Mesendoderm (in vitro differentiated cells): ENCODE data around the gene ABCA10. TPM values are rescaled to one million over a fixed set of nuclear protein-coding genes. Genes with fewer than 3 reads are reported as not detected.
"Not testable (repeated sequence)": the region's sequence is repeated elsewhere in the genome, so short reads cannot be mapped to it uniquely, and the experiment has no call there.

Experiments used
- DNase-seq: peaks from one replicate; pipeline ENCODE4 v3.0.0; 2013
- H2AK5ac ChIP-seq: 2 replicates; pipeline ENCODE4 v1.6.1; 2013; ENCODE audit warnings: low read length, inconsistent platforms
- H2BK120ac ChIP-seq: 2 replicates; pipeline ENCODE4 v1.6.1; 2013; ENCODE audit warnings: low read depth, mild to moderate bottlenecking, low read length, moderate library complexity, mixed read lengths
- H2BK15ac ChIP-seq: replicated peaks from 2 replicates; pipeline ENCODE4 v1.6.1; 2013; ENCODE audit warnings: low read depth, mild to moderate bottlenecking, moderate library complexity
- H2BK5ac ChIP-seq: 2 replicates; pipeline ENCODE4 v1.6.1; 2013; ENCODE audit warnings: low read length, inconsistent platforms
- H3K18ac ChIP-seq: 2 replicates; pipeline ENCODE4 v1.6.1; 2013; ENCODE audit warnings: mild to moderate bottlenecking, low read length, mixed read lengths
- H3K23ac ChIP-seq: one replicate; pipeline ENCODE4 v1.6.1; 2013; ENCODE audit warnings: low read length
- H3K27ac ChIP-seq: 2 replicates; pipeline ENCODE4 v1.5.1; 2013; ENCODE audit warnings: low read depth, mild to moderate bottlenecking, inconsistent platforms, low read length, moderate library complexity
- H3K27me3 ChIP-seq: 2 replicates; pipeline ENCODE4 v1.6.1; 2013; ENCODE audit warnings: low read length, control low read depth, mild to moderate bottlenecking, inconsistent platforms; ENCODE audit not compliant: insufficient read depth, poor library complexity
- H3K36me3 ChIP-seq: 2 replicates; pipeline ENCODE4 v1.6.1; 2013; ENCODE audit warnings: low read length, inconsistent platforms; ENCODE audit not compliant: control insufficient read depth, insufficient read depth
- H3K4ac ChIP-seq: one replicate; pipeline ENCODE4 v1.6.1; 2013; ENCODE audit warnings: low read depth, mild to moderate bottlenecking, low read length, moderate library complexity
- H3K4me1 ChIP-seq: 2 replicates; pipeline ENCODE4 v1.6.1; 2013; ENCODE audit warnings: low read depth, low read length, inconsistent platforms; ENCODE audit not compliant: control insufficient read depth
- H3K4me2 ChIP-seq: 2 replicates; pipeline ENCODE4 v1.6.1; 2013; ENCODE audit warnings: low read length
- H3K4me3 ChIP-seq: 2 replicates; pipeline ENCODE4 v1.5.1; 2013; ENCODE audit warnings: mild to moderate bottlenecking, low read length
- H3K56ac ChIP-seq: one replicate; pipeline ENCODE4 v1.6.1; 2013; ENCODE audit warnings: low read length
- H3K79me1 ChIP-seq: 2 replicates; pipeline ENCODE4 v1.6.1; 2013; ENCODE audit warnings: low read length, inconsistent platforms
- H3K79me2 ChIP-seq: 2 replicates; pipeline ENCODE4 v1.6.1; 2013; ENCODE audit warnings: mild to moderate bottlenecking, low read length; ENCODE audit not compliant: control insufficient read depth, insufficient read depth
- H3K9ac ChIP-seq: 2 replicates; pipeline ENCODE4 v1.6.1; 2013; ENCODE audit warnings: low read length, inconsistent platforms
- H4K5ac ChIP-seq: one replicate; pipeline ENCODE4 v1.6.1; 2013; ENCODE audit warnings: low read length
- H4K8ac ChIP-seq: one replicate; pipeline ENCODE4 v1.6.1; 2013; ENCODE audit warnings: low read depth, mild to moderate bottlenecking, control low read depth, low read length, moderate library complexity
- WGBS: extraction: QIAGEN DNeasy Blood & Tissue Kit; methylation state at CpG from one replicate; pipeline ENCODE4 v1.1.7; 2013; ENCODE audit warnings: low lambda C conversion rate, missing lambda C conversion rate; ENCODE audit not compliant: insufficient coverage; ENCODE audit errors: extremely low coverage; 5-methylcytosine and 5-hydroxymethylcytosine counted together
- polyA plus RNA-seq, 2 experiments: library from polyadenylated mRNA; stranded (reverse); fragments of 200-250 nt; gene quantifications; one replicate each; pipeline ENCODE4 v1.2.3, GENCODE V29; 2013

ABCA10 gene
- polyA plus RNA-seq (2013, experiment 1 of 2): not detected
- polyA plus RNA-seq (2013, experiment 2 of 2): not detected

GRCh38 chr17:69228576-69228975, at the start of gene ABCA10:
ABCA10 (minus strand) TSS chr17:69228824; CDS start chr17:69225358, 3,466 bp downstream.
- Histone ChIP-seq H2BK15ac (no peak within 1 kb of the TSS), H3K4me3 (no peak within 1 kb of the TSS), H3K4ac (no peak within 1 kb of the TSS), H2BK120ac (no peak within 1 kb of the TSS), H3K4me2 (no peak within 1 kb of the TSS), H3K36me3 (no peaks in the 10 kb centered on the region), H3K27ac (no peak within 1 kb of the TSS), H3K79me2 (no peaks in the 10 kb centered on the region), H3K56ac (no peak within 1 kb of the TSS), H3K9ac (no peak within 1 kb of the TSS), H3K79me1 (no peaks in the 10 kb centered on the region), H3K4me1 (no peaks in the 10 kb centered on the region), H2AK5ac (no peak within 1 kb of the TSS), H2BK5ac (no peak within 1 kb of the TSS), H4K8ac (no peak within 1 kb of the TSS), H3K27me3 (no peaks in the 10 kb centered on the region), H3K18ac (no peak within 1 kb of the TSS), H3K23ac (no peak within 1 kb of the TSS), H4K5ac (no peak within 1 kb of the TSS)
- DNase-seq: no peak
- WGBS: no CpG with 5 or more reads among the region's 1 CpG

GRCh38 chr17:69276279-69276678, 47.7 kb upstream of the ABCA10 start:
- not testable (repeated sequence) for H3K9ac ChIP-seq, H4K8ac ChIP-seq, H3K18ac ChIP-seq, H2BK15ac ChIP-seq, H2BK120ac ChIP-seq, H3K4ac ChIP-seq, H3K27ac ChIP-seq, H3K23ac ChIP-seq, H3K27me3 ChIP-seq, H4K5ac ChIP-seq, H3K56ac ChIP-seq, H3K4me1 ChIP-seq, H3K4me3 ChIP-seq, H2BK5ac ChIP-seq, H3K79me2 ChIP-seq, H3K4me2 ChIP-seq, H3K79me1 ChIP-seq, DNase-seq, H2AK5ac ChIP-seq, H3K36me3 ChIP-seq
- no CpG with 5 or more reads among the region's 4 CpGs for WGBS

GRCh38 chr17:69275751-69276150, 47.1 kb upstream of the ABCA10 start:
- no peak overlapping the region for H2BK120ac ChIP-seq
- H3K18ac ChIP-seq: no peak overlapping the region
- H3K4me1 ChIP-seq: no peaks in the 10 kb centered on the region
- no peak overlapping the region for H3K23ac ChIP-seq
- no peaks in the 10 kb centered on the region for H3K36me3 ChIP-seq
- H2AK5ac ChIP-seq: no peak overlapping the region
- H4K8ac ChIP-seq: no peak overlapping the region
- no peak overlapping the region for H3K4me3 ChIP-seq
- no peaks in the 10 kb centered on the region for H3K79me1 ChIP-seq
- no peak overlapping the region for H3K4me2 ChIP-seq
- no peak overlapping the region for H3K27ac ChIP-seq
- no peak overlapping the region for H3K9ac ChIP-seq
- no peak for DNase-seq
- H3K4ac ChIP-seq: no peak overlapping the region
- H3K79me2 ChIP-seq: no peaks in the 10 kb centered on the region
- no peak overlapping the region for H2BK15ac ChIP-seq
- no CpG with 5 or more reads among the region's 4 CpGs for WGBS
- H4K5ac ChIP-seq: no peak overlapping the region
- no peaks in the 10 kb centered on the region for H3K27me3 ChIP-seq
- H3K56ac ChIP-seq: no peak overlapping the region
- no peak overlapping the region for H2BK5ac ChIP-seq

- Histone ChIP-seq H3K56ac (no peak overlapping the region), H4K8ac (no peak overlapping the region), H3K36me3 (no peaks in the 10 kb centered on the region)
These were observed 42.4 kb upstream of the ABCA10 start for GRCh38 chr17:69271023-69271422.

GRCh38 chr17:69269131-69269998, 40.7 kb upstream of the ABCA10 start:
- Histone ChIP-seq H2BK120ac (no peak overlapping the region), H3K4me3 (no peak overlapping the region), H2BK15ac (no peak overlapping the region), H3K79me1 (no peaks in the 10 kb centered on the region), H3K56ac (no peak overlapping the region), H3K36me3 (no peaks in the 10 kb centered on the region), H3K4ac (no peak overlapping the region), H3K9ac (no peak overlapping the region), H3K27ac (no peak overlapping the region), H4K5ac (no peak overlapping the region), H3K4me2 (no peak overlapping the region), H3K18ac (no peak overlapping the region), H3K23ac (no peak overlapping the region), H4K8ac (no peak overlapping the region), H2BK5ac (no peak overlapping the region), H3K27me3 (no peaks in the 10 kb centered on the region), H3K4me1 (no peaks in the 10 kb centered on the region), H3K79me2 (no peaks in the 10 kb centered on the region), H2AK5ac (no peak overlapping the region)
- WGBS: no CpG with 5 or more reads among the region's 6 CpGs
- DNase-seq: no peak

More at GRCh38 chr17:69271023-69271422, 42.4 kb upstream of the ABCA10 start:
- no peaks in the 10 kb centered on the region for H3K79me2 ChIP-seq
- H3K18ac ChIP-seq: no peak overlapping the region
- no CpG with 5 or more reads among the region's 7 CpGs for WGBS
- no peak overlapping the region for H2BK5ac ChIP-seq
- H3K27ac ChIP-seq: no peak overlapping the region
- H3K79me1 ChIP-seq: no peaks in the 10 kb centered on the region
- no peak for DNase-seq
- no peak overlapping the region for H2BK120ac ChIP-seq
- H3K27me3 ChIP-seq: no peaks in the 10 kb centered on the region
- H3K4ac ChIP-seq: no peak overlapping the region
- no peak overlapping the region for H3K4me2 ChIP-seq
- no peak overlapping the region for H3K23ac ChIP-seq
- H2AK5ac ChIP-seq: no peak overlapping the region
- no peak overlapping the region for H4K5ac ChIP-seq
- H2BK15ac ChIP-seq: no peak overlapping the region
- no peak overlapping the region for H3K4me3 ChIP-seq
- H3K9ac ChIP-seq: no peak overlapping the region
- no peaks in the 10 kb centered on the region for H3K4me1 ChIP-seq
